Fibroblast of gingiva (primary cell): ENCODE data around the gene NAPA.

ENCODE experiments used
- DNase-seq: peaks from one replicate; pipeline ENCODE4 v3.0.0-alpha.2; 2011; ENCODE audit warnings: low read depth

NAPA gene

DNA sequence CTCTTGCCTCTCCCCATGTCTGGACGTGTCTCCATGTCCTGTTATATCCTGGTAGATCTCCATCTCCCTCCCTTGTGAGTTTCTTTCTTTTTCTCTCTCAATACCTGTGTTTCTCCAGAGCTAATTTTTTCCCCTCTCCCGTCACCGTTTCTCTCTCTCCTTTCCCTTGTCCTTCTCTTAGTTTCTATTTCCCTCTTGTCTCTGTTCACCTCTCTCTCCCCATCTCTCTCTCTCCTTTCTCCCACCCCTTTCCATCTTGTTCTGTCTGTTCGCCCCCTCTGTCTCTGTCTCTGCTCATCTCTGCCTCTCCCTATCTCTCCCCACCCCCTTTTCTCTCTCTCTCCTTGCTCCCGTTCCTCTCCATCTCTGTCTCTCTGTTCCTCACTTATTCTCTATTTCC is 56.2 kb downstream of the NAPA start:
- no peak for DNase-seq

GRCh38 chr19:47456721-47457474 is 58.0 kb downstream of the NAPA start:
- no peak for DNase-seq

GRCh38 chr19:47450478-47450877 is 64.4 kb downstream of the NAPA start:
- DNase-seq = no peak

DNA sequence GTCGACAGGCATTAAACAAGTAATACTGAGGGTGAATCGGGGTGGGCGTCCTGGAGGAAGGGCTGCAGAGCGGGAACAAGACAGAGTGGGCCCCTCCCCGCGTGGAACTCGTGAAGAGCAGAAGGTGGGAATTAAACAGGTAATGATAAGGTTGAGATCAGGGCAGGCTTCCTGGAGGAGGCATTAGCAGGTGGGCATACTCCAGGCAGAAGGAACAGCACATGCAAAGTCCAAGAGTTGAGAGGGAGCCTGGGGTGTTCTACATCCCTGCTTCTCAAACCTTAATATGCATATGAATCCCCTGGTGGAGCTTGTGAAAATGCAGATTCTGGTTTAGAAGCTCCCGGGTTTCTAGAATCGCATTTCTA is 66.5 kb downstream of the NAPA start:
- DNase-seq = no peak

DNA sequence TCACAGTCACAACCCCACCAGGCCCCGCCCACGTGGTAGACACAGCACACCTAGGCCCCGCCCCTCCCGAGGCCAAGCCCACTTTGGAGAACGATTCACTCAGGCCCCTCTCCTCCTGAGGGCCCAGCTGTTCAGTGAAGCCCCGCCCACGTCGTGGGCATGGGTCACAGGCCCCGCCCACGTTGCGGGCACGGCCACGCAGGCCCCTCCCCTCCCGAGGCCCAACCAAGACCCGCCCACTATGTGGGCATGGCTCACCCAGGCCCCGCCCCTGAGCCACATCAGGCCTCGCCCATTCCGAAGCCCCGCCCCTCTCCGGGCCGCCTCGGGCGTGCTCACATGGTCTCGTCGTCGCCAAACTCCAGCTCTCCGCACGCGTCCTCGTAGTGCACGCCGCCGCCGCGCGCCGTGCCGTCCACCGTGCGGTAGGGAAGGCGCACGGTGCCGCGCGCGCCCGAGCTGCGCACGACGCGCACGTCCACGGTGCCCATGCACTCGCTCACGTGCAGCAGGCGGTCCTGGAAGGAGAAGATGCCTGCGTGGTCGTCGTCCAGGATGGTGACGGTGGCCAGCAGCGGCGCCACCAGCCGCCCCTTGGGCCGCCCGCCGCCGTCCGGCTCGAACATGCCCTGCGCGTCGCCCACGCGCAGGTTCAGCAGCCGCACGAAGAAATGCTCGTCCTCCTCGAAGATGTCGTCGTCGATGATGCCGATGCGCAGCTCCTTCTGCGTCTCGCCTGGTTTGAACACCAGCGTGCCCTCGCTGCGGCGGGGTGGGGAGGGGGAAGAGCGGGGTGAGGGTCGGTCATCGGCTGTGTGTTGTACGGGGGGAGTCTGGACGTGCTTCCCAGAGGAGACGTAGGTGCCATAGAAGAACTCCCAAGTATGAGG is 67.1 kb downstream of the NAPA start:
- DNase-seq = no peak

DNA sequence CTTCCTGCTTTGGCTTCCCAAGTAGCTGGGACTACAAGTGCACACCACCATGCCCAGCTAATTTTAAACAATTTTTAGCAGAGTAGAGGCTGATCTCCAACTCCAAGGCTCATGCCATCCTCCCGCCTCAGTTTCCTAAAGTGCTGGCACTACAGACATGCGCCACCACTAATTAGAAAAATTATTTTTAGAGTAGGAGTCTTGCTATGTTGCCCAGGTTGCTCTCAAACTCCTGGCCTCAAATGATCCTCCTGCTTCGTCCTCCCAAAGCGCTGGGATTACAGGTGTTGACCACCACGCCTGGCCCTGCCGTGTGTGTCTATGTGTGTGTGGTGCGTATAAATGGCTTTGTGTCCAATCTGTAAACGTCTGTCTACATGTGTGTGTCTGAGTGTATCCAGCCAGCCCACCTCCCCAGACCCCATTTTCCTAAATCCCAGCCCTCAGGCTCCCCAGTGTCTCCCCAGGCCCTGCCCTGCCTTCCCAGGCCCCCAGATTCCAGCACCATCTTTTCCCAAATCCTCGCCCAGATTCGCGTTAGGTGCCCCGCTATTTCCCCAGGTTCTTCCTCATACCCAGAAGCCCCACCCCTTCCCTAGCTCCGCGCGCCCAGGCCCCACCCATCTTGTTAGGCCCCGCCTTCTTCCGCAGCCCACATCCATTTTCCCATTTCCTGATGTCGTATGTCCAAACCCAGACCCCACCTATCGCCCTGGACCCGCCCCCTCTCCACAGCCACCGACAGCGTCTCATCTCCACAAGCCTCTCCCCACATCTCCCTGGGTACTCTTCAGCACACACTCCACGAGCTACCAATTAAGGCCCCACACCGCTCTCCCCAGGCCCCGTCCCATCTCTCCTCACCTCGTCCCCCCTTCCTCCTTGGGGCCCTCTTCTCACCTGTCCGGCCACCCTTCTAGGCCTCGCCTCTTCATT is 68.1 kb downstream of the NAPA start:
- no peak for DNase-seq

GRCh38 chr19:47445937-47446402 is 68.9 kb downstream of the NAPA start:
- no peak for DNase-seq

GRCh38 chr19:47445527-47445926 is 69.3 kb downstream of the NAPA start:
- DNase-seq = no peak

DNA sequence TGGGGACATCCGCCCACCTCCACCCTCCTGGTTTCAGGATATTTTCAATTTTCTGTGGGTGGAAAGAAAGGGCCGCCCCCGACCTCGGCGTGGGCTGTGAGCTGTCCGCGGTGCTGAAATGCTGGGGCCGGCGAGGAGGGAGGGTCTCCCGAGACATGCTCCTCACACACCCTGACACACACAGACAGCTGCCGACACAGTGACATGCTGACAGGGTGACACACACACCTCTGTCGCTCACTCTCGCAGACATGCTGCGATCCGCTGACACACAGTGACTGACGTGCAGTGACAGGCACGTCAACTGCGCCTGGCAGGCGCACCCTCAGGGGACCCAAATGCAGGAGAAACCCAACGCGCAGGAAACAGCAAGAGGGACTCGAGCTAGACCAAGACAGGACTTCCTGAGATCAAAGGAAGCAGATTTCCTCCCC is 70.5 kb downstream of the NAPA start:
- DNase-seq = no peak

DNA sequence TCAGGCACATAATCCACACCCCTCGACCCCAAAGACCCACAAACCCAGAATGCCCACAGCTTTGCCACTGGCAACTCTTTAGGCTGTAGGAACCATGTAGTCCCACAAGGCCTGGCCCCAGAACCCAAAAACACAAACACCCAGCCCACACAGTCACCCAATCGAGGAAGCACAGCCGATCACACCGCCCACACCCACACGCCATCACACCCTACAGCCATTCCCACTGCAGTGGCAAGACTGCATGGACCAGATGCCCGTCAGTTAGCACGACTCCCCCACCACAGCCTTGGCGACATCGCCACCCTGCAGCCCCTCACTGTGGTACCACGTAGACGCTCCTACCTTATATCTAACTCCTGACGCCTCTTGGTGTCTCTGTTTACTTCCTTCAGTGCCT is 71.5 kb downstream of the NAPA start:
- DNase-seq = no peak

GRCh38 chr19:47438793-47439220 is 76.1 kb downstream of the NAPA start:
- DNase-seq = no peak
